ENCODE results near the gene G6PC3. TPM values are rescaled to one million over a fixed set of nuclear protein-coding genes. Genes with fewer than 3 reads are reported as not detected.
"Not testable (repeated sequence)": the region's sequence is repeated elsewhere in the genome, so short reads cannot be mapped to it uniquely, and the experiment has no call there.

G6PC3 gene
- total and polyA plus RNA-seq, 7 donors, result 8.4 to 45.5 (median 25.7) TPM

GRCh38 chr17:44118427-44119050 lies 48.0 kb downstream of the G6PC3 start:
- H3K27ac ChIP-seq, result no peak overlapping the region
- H3K27me3 ChIP-seq, result no peaks in the 10 kb centered on the region
- no peaks in the 10 kb centered on the region for H3K9me3 ChIP-seq
- intact Hi-C loops (cut with DNase I), result no loop called here
- no peak overlapping the region for H3K4me3 ChIP-seq
- 73 to 78% methylated on average over 10 of the region's 10 CpGs for WGBS, 2 donors
- no peak for TF ChIP-seq EP300 (IDR thresholded peaks at IDR 0.05)
- no peak for TF ChIP-seq POLR2A (IDR thresholded peaks at IDR 0.05)
- TF ChIP-seq POLR2AphosphoS5 (IDR thresholded peaks at IDR 0.05), result no peak
- no peak for TF ChIP-seq CTCF (IDR thresholded peaks at IDR 0.05)
- H3K4me1 ChIP-seq, result peaks cover 0 to 79% (median 58%) of the 10 kb centered on the region in 4 donors
- H3K36me3 ChIP-seq, result peaks cover 0 to 34% (median 10%) of the 10 kb centered on the region in 4 donors
- no peak for DNase-seq

- H3K36me3 ChIP-seq, result peaks cover 0 to 28% (median 9%) of the 10 kb centered on the region in 4 donors
- peaks cover 0 to 78% (median 58%) of the 10 kb centered on the region in 4 donors for H3K4me1 ChIP-seq
- 70 to 83% methylated on average over 5 of the region's 5 CpGs for WGBS, 2 donors
- H3K27me3 ChIP-seq, result no peaks in the 10 kb centered on the region
- no peak overlapping the region for H3K27ac ChIP-seq
- no peaks in the 10 kb centered on the region for H3K9me3 ChIP-seq
- H3K4me3 ChIP-seq, result no peak overlapping the region
- TF ChIP-seq EP300 (IDR thresholded peaks at IDR 0.05), result no peak
- no peak for TF ChIP-seq CTCF (IDR thresholded peaks at IDR 0.05)
- TF ChIP-seq POLR2AphosphoS5 (IDR thresholded peaks at IDR 0.05), result no peak
- no peak for TF ChIP-seq POLR2A (IDR thresholded peaks at IDR 0.05)
- no peak for DNase-seq
- intact Hi-C loops (cut with DNase I), result no loop called here
These were observed 48.5 kb downstream of the G6PC3 start for GRCh38 chr17:44119062-44119461.

DNA sequence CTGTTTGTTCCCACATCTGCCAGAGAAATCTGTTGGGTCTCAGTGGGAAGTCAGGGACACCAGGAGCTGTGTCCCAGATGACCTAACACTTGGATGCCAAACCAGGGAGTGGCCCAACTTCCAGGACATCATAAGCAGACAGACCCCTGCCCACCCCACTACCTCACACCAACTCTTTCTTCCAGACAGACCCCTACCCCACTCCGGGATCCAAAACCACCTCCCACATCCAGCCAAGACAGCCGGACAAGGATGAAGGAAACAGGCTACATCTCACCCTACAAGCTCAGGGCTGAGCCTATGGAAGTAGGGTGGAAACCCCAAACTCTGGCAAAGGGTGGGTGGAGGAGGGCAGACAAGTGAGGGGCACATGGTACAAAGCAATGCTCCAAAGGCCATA lies 49.3 kb downstream of the G6PC3 start:
- WGBS, 2 donors, result 95 to 97% methylated on average over 2 of the region's 2 CpGs
- intact Hi-C loops (cut with DNase I), result loop anchor here (5.0 kb wide), 2 partner anchors 68 to 212 kb away; partner anchors contain the start of genes MPP2 and TMUB2

DNA sequence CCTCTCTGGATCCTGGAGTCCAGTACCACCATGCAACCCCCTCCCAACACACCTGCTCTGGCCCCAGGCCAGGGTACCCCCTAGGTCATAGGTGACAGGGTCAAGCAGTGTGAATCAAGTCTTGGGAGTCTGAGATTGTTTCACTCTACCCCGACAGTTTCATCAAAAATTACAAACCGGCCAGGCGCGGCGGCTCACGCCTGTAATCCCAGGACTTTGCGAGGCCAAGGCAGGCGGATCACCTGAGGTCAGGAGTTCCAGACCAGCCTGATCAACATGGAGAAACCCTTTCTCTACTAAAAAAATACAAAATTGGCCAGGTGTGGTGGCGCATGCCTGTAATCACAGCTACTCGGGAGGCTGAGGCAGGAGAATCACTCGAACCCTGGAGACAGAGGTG lies 49.7 kb downstream of the G6PC3 start:
- Histone ChIP-seq H3K36me3 (peaks cover 0 to 16% (median 6%) of the 10 kb centered on the region in 4 donors), H3K27ac (peak overlapping the region in 3 of 4 donors; percentile 14 to 94 (median 93)), H3K4me1 (peaks cover 0 to 76% (median 58%) of the 10 kb centered on the region in 4 donors)
- H3K27me3 ChIP-seq, DNase-seq, H3K9me3 ChIP-seq, H3K4me3 ChIP-seq: not testable (repeated sequence)
- intact Hi-C loops (cut with DNase I), result loop anchor here (5.0 kb wide), 2 partner anchors 67 to 213 kb away; partner anchors contain the start of genes MPP2 and TMUB2
- WGBS, 2 donors, result 92 to 93% methylated on average over 11 of the region's 11 CpGs

More for the DNA sequence above, 49.3 kb downstream of the G6PC3 start:
- no peak for DNase-seq
- H3K4me1 ChIP-seq, result peaks cover 0 to 78% (median 59%) of the 10 kb centered on the region in 4 donors
- no peak overlapping the region for H3K4me3 ChIP-seq
- peaks cover 0 to 21% (median 6%) of the 10 kb centered on the region in 4 donors for H3K36me3 ChIP-seq
- H3K27ac ChIP-seq, result no peak overlapping the region
- H3K9me3 ChIP-seq, result no peaks in the 10 kb centered on the region
- no peaks in the 10 kb centered on the region for H3K27me3 ChIP-seq
- no peak for TF ChIP-seq EP300 (IDR thresholded peaks at IDR 0.05)
- TF ChIP-seq POLR2AphosphoS5 (IDR thresholded peaks at IDR 0.05), result no peak
- TF ChIP-seq POLR2A (IDR thresholded peaks at IDR 0.05), result no peak
- TF ChIP-seq CTCF (IDR thresholded peaks at IDR 0.05), result no peak

DNA sequence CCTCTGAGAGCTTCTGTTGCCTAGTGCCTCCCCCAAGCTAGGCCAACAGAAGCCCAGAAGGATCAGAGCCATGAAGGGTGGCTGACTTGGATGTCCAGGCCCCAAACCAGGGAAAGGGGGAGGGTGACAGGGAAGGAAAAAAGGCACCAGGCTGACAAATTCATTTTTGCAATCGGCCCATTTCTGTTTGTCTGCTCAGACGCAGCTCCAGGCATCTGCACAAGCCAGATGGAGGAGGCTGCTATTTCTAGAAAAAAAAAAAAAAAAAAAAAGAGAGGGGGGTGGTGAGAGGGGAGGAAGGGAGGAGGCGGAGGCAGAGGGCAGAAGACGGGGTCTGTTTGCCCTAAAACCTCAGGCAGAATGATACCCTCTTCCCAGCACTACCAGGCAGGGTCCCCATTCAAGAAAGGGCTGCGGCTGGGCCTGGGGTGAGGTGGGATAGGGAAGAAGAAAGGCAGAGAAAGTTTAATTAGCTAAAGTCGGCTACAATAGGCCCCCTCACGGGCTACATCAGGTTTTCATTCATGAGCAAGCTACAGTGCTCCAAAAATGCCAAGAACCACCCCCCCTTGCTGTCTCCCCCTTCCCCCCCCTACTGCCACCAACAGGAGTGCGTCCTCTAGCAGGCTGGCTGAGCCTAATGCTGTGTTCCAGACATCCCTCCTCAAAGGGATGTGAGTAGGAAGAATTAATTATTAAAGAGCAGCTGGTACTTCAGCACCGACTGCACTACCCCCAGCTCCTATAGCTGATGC lies 50.5 kb downstream of the G6PC3 start:
- intact Hi-C loops (cut with DNase I), result loop anchor here (5.0 kb wide), 2 partner anchors 66 to 214 kb away; partner anchors contain the start of genes MPP2 and TMUB2
- H3K27ac ChIP-seq, result peak overlapping the region in 3 of 4 donors; percentile 93 to 94 (median 93)
- H3K27me3 ChIP-seq, result no peaks in the 10 kb centered on the region
- H3K9me3 ChIP-seq, result no peaks in the 10 kb centered on the region
- TF ChIP-seq POLR2AphosphoS5 (IDR thresholded peaks at IDR 0.05) (no peak), EP300 (IDR thresholded peaks at IDR 0.05) (no peak), POLR2A (IDR thresholded peaks at IDR 0.05) (no peak), CTCF (IDR thresholded peaks at IDR 0.05) (no peak)
- 70 to 76% methylated on average over 9 of the region's 9 CpGs for WGBS, 2 donors
- H3K4me1 ChIP-seq, result peaks cover 0 to 68% (median 51%) of the 10 kb centered on the region in 4 donors
- no peak for DNase-seq
- H3K36me3 ChIP-seq, result peaks cover 0 to 12% (median 6%) of the 10 kb centered on the region in 4 donors
- peak overlapping the region in 1 of 4 donors; percentile 96 for H3K4me3 ChIP-seq

Data from sigmoid colon (tissue), 7 donors.